Stimulated activated CD4-positive, alpha-beta T cell treated with anti-CD3 and anti-CD28 coated beads, Interleukin-4, amount 100 ng/mL, for 48 hours (primary cell): Measurements from ENCODE around the gene DGKQ.
"Not testable (repeated sequence)": the region's sequence is repeated elsewhere in the genome, so short reads cannot be mapped to it uniquely, and the experiment has no call there.

ENCODE experiments used
- DNase-seq, 2 donors: peaks; one replicate each; pipeline ENCODE4 v3.0.0-alpha.2; 2020; ENCODE audit warnings: low read depth in 2 of 2

DGKQ gene

DNA sequence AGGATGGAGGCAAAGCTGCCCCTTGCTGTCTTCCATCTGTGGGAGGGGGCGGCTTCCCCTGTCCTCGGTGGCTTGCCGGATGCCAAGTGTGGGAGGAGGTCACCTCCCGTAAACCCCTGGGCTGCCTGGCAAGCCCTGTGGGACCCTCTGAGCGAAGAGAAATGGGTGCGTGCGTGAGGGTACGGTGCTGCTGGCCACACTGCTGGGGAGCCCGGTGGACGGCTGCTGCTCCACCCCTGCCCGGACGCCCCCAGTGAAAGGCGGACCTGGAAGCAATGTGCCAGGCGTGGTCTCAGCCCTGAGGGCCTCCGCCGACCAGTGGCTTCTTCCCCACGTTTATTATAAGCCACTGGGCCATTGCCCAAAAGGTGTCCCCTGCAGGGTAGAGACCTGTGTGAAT, 8.9 kb upstream of the DGKQ start:
- DNase-seq = no peak

- no peak for DNase-seq
These were observed 5.8 kb upstream of the DGKQ start for GRCh38 chr4:978957-979701.

GRCh38 chr4:976016-976415, 2.6 kb upstream of the DGKQ start:
- DNase-seq = not testable (repeated sequence)

DNA sequence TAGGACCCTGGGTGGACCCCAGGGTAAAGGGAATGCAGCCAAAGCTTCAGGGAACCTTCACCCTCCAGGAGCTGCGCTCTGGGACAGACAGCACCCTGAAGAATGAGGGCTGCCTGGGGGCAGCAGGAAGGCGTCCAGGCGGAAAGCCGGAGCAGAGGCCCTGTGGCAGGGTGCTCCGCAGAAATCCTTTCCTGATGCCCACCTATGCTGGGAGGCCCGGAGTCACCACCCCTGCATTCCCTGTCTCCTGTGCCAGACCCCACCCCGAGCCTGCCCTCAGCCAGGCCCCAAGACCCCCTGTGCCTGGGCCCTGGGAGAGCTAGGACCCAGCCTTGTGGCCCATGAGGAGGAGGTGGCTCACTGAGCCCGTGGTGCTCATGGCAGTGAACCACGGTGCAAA, 1.3 kb upstream of the DGKQ start:
- no peak for DNase-seq

- DNase-seq = peak; percentile 20 to 28
These were observed 531 bp downstream of the DGKQ start for GRCh38 chr4:972651-973424.

DNA sequence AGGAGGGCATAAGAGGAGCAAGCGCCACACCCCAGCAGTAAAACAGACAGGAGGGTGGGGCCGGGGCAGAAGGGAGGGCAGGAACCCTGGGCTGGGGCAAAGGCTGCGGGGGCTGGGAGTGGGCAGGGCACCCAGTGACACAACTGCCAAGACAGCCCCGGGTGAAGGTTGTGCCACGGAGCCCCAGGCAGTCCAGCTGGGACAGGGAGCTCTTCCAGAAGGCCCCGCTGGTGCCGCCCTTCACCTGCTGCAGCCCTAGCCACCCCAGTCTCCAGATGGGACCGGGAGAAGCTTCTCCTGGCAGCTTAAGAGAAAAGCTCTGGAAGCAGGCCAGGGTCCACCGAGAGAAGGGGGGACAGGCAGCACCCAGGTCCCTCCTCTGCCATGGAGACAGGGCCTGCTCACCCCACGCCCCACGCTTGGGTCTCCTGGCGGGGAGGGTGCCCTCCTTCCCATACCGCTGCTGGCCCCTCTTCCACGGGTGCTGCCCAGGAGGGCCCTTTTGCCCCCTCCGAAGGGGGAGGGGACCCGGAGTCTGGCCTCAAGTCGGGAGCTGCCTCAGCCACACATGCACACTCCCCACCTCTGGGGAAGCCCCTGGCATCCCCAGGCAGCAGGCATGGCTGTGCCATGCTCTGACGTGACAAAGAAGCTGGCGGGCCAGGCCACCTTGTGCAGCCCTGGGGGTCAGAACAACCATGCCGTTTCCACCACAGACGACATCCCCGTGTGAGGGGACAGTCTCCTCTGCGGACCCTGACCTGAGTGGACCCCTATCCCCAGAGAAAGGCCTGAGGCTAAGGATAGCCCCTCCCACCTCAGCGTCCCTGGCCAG, 1.5 kb downstream of the DGKQ start:
- DNase-seq = no peak

- no peak for DNase-seq
These were observed 2.4 kb downstream of the DGKQ start for GRCh38 chr4:970854-971520.

GRCh38 chr4:970046-970745, 3.2 kb downstream of the DGKQ start:
- no peak for DNase-seq

GRCh38 chr4:968621-969394, 4.6 kb downstream of the DGKQ start:
- DNase-seq = no peak

DNA sequence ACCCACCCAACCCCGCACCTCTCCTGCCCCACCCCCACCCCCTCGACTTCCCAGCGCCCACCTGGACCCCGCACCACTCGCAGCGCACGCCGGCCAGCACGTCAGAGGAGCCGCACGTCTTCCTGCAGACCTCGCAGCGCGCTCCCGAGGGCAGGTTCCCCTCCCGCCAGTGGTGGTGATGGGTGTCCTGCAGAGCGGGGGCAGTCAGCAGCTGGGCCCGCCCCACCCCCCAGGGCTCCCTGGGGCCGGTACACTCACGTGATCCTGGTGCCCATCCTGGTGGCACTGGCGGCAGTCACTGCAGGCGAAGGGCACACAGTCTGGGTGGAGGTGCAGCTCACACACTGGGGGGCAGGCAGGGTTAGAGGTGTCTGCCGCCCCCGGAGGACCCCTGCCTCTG, 5.1 kb downstream of the DGKQ start:
- no peak for DNase-seq

- no peak for DNase-seq
These were observed 6.0 kb downstream of the DGKQ start for GRCh38 chr4:967113-968104.

DNA sequence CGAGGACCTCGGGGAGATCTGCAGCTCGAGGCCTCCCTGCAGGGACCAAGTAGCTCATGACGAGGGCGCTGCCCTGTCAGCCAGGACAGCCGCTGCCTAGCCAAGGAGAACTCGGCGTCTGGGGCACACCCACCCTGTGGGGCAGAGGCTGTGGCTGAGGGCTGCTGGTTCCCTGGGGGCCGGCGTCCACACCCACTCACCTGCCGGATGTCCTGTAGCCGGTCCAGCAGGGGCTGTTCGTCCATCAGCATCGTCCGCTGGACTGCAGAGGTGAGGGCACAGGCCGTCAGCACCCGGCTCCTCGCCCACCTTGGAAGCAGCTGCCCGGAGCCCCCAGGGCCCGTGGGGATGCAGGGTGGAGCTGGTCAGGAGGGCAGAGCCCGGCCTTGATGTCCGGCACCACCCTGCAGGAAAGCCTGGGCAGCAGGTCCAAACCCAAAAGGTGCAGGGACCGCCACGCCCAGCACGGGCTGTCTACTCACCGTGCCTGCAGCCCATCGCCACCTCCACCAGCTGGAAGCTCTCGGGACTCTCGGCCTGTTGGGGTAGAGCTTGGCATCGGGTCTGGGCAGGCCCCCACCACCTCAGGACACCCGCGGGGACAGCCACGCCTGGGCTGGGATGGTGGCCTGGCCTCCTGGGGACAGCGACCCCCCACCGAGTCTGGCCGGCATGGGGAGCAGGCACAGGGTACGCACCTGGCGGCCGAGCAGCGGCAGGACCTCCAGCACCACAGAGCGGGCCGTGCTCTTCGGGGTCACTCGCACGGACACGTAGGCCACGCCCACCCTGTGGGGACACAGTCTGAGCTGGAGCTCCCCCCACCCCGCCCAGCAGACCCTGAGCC, 6.9 kb downstream of the DGKQ start:
- DNase-seq = no peak

DNA sequence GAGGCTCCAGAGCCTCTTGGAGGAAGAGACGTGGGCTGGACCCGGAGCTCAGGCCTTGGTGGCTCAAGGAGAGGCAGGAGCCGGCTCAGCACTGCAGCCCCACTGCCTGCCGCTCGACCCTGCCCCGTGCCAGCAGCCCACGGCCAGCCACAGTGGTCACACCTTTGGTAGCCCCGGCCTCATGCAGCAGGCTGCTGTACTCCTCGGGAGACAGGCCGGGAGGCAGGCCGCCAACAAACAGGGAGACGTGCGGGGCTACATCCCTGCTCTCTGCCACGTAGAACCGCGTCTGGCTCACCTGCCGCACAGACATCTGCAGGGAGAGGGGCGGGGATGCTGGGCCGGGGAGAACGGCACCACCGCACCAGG, 7.6 kb downstream of the DGKQ start:
- no peak for DNase-seq

- no peak for DNase-seq
These were observed 8.2 kb downstream of the DGKQ start for GRCh38 chr4:965048-965765.

- no peak for DNase-seq
These were observed 8.9 kb downstream of the DGKQ start for GRCh38 chr4:964346-965025.

DNA sequence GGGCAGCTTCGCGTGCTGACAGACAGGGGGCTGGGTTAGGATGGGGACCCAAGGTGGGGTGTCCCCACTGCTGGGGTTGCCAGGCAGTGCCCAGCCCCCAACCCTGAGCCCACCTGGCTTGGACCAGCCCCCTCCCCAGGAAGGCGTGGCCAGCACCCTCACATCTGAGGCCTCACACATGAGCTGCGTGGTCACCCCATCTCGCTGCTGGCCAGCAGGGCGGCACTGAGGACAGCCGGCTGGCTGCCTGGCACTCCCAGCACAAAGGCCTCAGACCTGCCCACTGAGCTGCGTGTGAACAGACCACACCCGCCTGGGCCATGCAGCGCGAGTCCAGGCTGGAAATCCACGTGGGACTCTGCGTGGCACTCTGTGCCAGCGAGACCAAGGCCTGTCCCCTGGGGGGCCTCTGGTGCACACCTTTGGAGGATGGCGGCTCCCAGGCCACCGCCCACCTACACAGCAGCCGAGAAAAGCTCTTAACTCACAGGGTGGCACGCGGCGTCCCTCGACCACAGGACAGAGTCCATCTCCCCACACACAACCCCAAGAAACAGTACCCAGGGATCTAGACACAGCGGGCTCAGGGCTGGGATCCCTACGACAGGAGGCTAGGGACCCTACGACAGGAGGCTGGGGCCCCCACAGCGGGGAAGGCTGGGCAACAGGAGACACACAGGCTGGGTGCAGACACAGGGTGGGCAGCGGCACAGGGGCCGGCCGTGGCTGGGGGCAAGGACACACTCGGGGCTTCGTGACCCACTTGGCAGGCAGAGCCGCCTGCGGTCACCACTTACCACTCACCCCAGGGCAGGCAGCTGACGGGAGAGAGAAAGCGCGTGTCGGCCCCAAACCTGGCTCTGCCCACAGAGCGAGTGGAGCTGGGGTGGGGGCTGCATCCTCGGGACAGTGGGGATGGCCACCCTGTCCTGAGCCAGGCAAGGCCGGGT, 9.8 kb downstream of the DGKQ start:
- no peak for DNase-seq
